H9 (cell line): ENCODE measurements around the gene DUOXA1. TPM values are rescaled to one million over a fixed set of nuclear protein-coding genes. Genes with fewer than 3 reads are reported as not detected.

Experiments
- DNase-seq: peaks from one replicate; pipeline ENCODE4 v3.0.0-alpha.2; 2017
- H2AFZ ChIP-seq: one replicate; pipeline ENCODE4 v1.6.1; 2013; ENCODE audit warnings: mild to moderate bottlenecking, low read length, control low read depth, moderate library complexity
- H2AK5ac ChIP-seq: 2 replicates; pipeline ENCODE4 v1.6.1; 2013; ENCODE audit warnings: low read length, control low read depth, mixed read lengths; ENCODE audit not compliant: insufficient read length
- H2BK120ac ChIP-seq: one replicate; pipeline ENCODE4 v1.6.1; 2013; ENCODE audit warnings: low read depth, mild to moderate bottlenecking, low read length, control low read depth, inconsistent platforms; ENCODE audit not compliant: poor library complexity, severe bottlenecking
- H2BK12ac ChIP-seq: 2 replicates; pipeline ENCODE4 v1.6.1; 2013; ENCODE audit warnings: low read length, control low read depth, mixed read lengths, low read depth; ENCODE audit not compliant: insufficient read length
- H2BK15ac ChIP-seq: 2 replicates; pipeline ENCODE4 v1.6.1; 2013; ENCODE audit warnings: low read depth, low read length, control low read depth
- H2BK20ac ChIP-seq: one replicate; pipeline ENCODE4 v1.6.1; 2013; ENCODE audit warnings: low read depth, mild to moderate bottlenecking, low read length, control low read depth, inconsistent platforms; ENCODE audit not compliant: poor library complexity, severe bottlenecking
- H2BK5ac ChIP-seq: 2 replicates; pipeline ENCODE4 v1.6.1; 2013; ENCODE audit warnings: low read length, control low read depth, mixed read lengths; ENCODE audit not compliant: insufficient read length
- H3K14ac ChIP-seq: 2 replicates; pipeline ENCODE4 v1.6.1; 2013; ENCODE audit warnings: low read length, control low read depth; ENCODE audit not compliant: insufficient read depth
- H3K18ac ChIP-seq: 2 replicates; pipeline ENCODE4 v1.6.1; 2013; ENCODE audit warnings: low read depth, mild to moderate bottlenecking, mixed read lengths, low read length, control low read depth; ENCODE audit not compliant: insufficient read length
- H3K23ac ChIP-seq: 2 replicates; pipeline ENCODE4 v1.6.1; 2013; ENCODE audit warnings: low read length, control low read depth, mixed read lengths, low read depth; ENCODE audit not compliant: insufficient read length
- H3K23me2 ChIP-seq: 2 replicates; pipeline ENCODE4 v1.6.1; 2013; ENCODE audit warnings: low read depth, mild to moderate bottlenecking, mixed read lengths, low read length, control low read depth; ENCODE audit not compliant: insufficient read length, poor library complexity, severe bottlenecking
- H3K27ac ChIP-seq: 2 replicates; pipeline ENCODE4 v1.5.1; 2013; ENCODE audit warnings: low read length, control low read depth, mixed read lengths, low read depth; ENCODE audit not compliant: insufficient read length
- H3K27me3 ChIP-seq: 2 replicates; pipeline ENCODE4 v1.6.1; 2013; ENCODE audit warnings: low read length, control low read depth, inconsistent platforms; ENCODE audit not compliant: insufficient read depth
- H3K4ac ChIP-seq: 2 replicates; pipeline ENCODE4 v1.6.1; 2013; ENCODE audit warnings: low read depth, mild to moderate bottlenecking, control low read depth, inconsistent platforms, low read length, moderate library complexity
- H3K4me1 ChIP-seq: 2 replicates; pipeline ENCODE4 v1.6.1; 2013; ENCODE audit warnings: low read length, control low read depth, inconsistent platforms; ENCODE audit not compliant: insufficient read depth
- H3K4me2 ChIP-seq: 2 replicates; pipeline ENCODE4 v1.6.1; 2013; ENCODE audit warnings: low read length, control low read depth, mixed read lengths; ENCODE audit not compliant: insufficient read length, insufficient read depth
- H3K56ac ChIP-seq: 2 replicates; pipeline ENCODE4 v1.6.1; 2013; ENCODE audit warnings: low read depth, mild to moderate bottlenecking, mixed read lengths, low read length, control low read depth; ENCODE audit not compliant: insufficient read length
- H3K79me1 ChIP-seq: 2 replicates; pipeline ENCODE4 v1.6.1; 2013; ENCODE audit warnings: low read depth, mild to moderate bottlenecking, moderate library complexity, low read length, control low read depth, inconsistent platforms; ENCODE audit not compliant: insufficient read depth, poor library complexity, severe bottlenecking
- H3K79me2 ChIP-seq: 2 replicates; pipeline ENCODE4 v1.6.1; 2013; ENCODE audit warnings: low read length, control low read depth, inconsistent platforms; ENCODE audit not compliant: insufficient read depth
- H3K9ac ChIP-seq: 2 replicates; pipeline ENCODE4 v1.6.1; 2013; ENCODE audit warnings: low read length, control low read depth, mixed read lengths; ENCODE audit not compliant: insufficient read length; ENCODE audit errors: extremely low read depth
- H3K9me3 ChIP-seq: one replicate; pipeline ENCODE4 v1.6.1; 2013; ENCODE audit warnings: low read depth, low read length, inconsistent platforms; ENCODE audit not compliant: control insufficient read depth
- H3T11ph ChIP-seq: one replicate; pipeline ENCODE4 v1.6.1; 2013; ENCODE audit warnings: mild to moderate bottlenecking, low read length, control low read depth, inconsistent platforms
- H4K20me1 ChIP-seq: one replicate; pipeline ENCODE4 v1.6.1; 2013; ENCODE audit not compliant: control insufficient read depth, insufficient read length, insufficient read depth
- H4K5ac ChIP-seq: 2 replicates; pipeline ENCODE4 v1.6.1; 2013; ENCODE audit warnings: low read depth, mild to moderate bottlenecking, mixed read lengths, low read length, control low read depth; ENCODE audit not compliant: insufficient read length
- H4K8ac ChIP-seq: replicated peaks from 2 replicates; pipeline ENCODE4 v1.6.1; 2013; ENCODE audit warnings: low read length, control low read depth, mixed read lengths, low read depth; ENCODE audit not compliant: insufficient read length
- H4K91ac ChIP-seq: 2 replicates; pipeline ENCODE4 v1.6.1; 2013; ENCODE audit warnings: low read depth, mild to moderate bottlenecking, moderate library complexity, mixed read lengths, low read length, control low read depth; ENCODE audit not compliant: insufficient read length
- H3K27ac Mint-ChIP-seq, 3 experiments: 2 replicates in 2 of 3; 3 replicates in 1 of 3; pipeline ENCODE4 v1.8.0; 2020 to 2021; ENCODE audit warnings: mixed read lengths in 3 of 3, mild to moderate bottlenecking in 1 of 3, moderate library complexity in 1 of 3
- H3K27me3 Mint-ChIP-seq: 2 replicates; pipeline ENCODE4 v1.8.0; 2021; ENCODE audit warnings: low read depth, mild to moderate bottlenecking, moderate library complexity, mixed read lengths
- H3K36me3 Mint-ChIP-seq, 3 experiments: 2 replicates in 2 of 3; 3 replicates in 1 of 3; pipeline ENCODE4 v1.8.0; 2020 to 2021; ENCODE audit warnings: low read depth in 3 of 3, mixed read lengths in 3 of 3; ENCODE audit not compliant: insufficient read depth in 1 of 3
- H3K4me1 Mint-ChIP-seq, 2 experiments: 2 replicates each; pipeline ENCODE4 v1.8.0; 2020; ENCODE audit warnings: mixed read lengths in 2 of 2
- H3K4me3 Mint-ChIP-seq, 2 experiments: 2 replicates in 1 of 2; 3 replicates in 1 of 2; pipeline ENCODE4 v1.8.0; 2020 to 2021; ENCODE audit warnings: mild to moderate bottlenecking in 2 of 2, mixed read lengths in 2 of 2, moderate library complexity in 1 of 2
- H3K9me3 Mint-ChIP-seq, 2 experiments: 2 replicates in 1 of 2; 3 replicates in 1 of 2; pipeline ENCODE4 v1.8.0; 2020; ENCODE audit warnings: mild to moderate bottlenecking in 2 of 2, mixed read lengths in 2 of 2, moderate library complexity in 1 of 2
- WGBS: extraction: QIAGEN DNeasy Blood & Tissue Kit; methylation state at CpG from one replicate; pipeline ENCODE4 v1.1.7; 2013; ENCODE audit warnings: missing lambda C conversion rate, low lambda C conversion rate, mixed read lengths; ENCODE audit not compliant: insufficient read length; ENCODE audit errors: extremely low coverage; 5-methylcytosine and 5-hydroxymethylcytosine counted together
- total RNA-seq: library from RNA; stranded (reverse); gene quantifications from 2 replicates; pipeline ENCODE4 v1.2.1, GENCODE V29; 2021
- TF ChIP-seq, protein P1 (sequence below): fragments of 200-600 bp; sonication (generic); conservative IDR thresholded peaks from 3 replicates; pipeline ENCODE4 v1.8.0; 2021; ENCODE audit warnings: antibody characterized with exemption, mild to moderate bottlenecking

The DUOXA1 gene
- total RNA-seq, 1 experiment from 2014 or later = 1.2 TPM

GRCh38 chr15:45155739-45156138, 26.1 kb upstream of the DUOXA1 start:
- Histone ChIP-seq H3K79me2 (no peaks in the 10 kb centered on the region), H2BK20ac (no peak overlapping the region)

More at GRCh38 chr15:45155739-45156138, 26.1 kb upstream of the DUOXA1 start:
- DNase-seq = no peak
- WGBS = no CpG with 5 or more reads among the region's 8 CpGs
- Histone ChIP-seq H3K27ac (no peak overlapping the region), H3K4me1 (peaks cover 2% of the 10 kb centered on the region; the same call in 1 of the 2 replicates), H3K9me3 (no peaks in the 10 kb centered on the region), H2BK15ac (no peak overlapping the region), H3K27me3 (no peaks in the 10 kb centered on the region), H3K23ac (no peak overlapping the region), H3K18ac (no peak overlapping the region), H4K91ac (no peak overlapping the region), H3K4ac (no peak overlapping the region), H3K79me1 (no peaks in the 10 kb centered on the region), H3K9ac (no peak overlapping the region), H2AK5ac (no peak overlapping the region), H4K20me1 (no peaks in the 10 kb centered on the region), H4K5ac (no peak overlapping the region), H3K23me2 (no peaks in the 10 kb centered on the region), H2BK12ac (no peak overlapping the region), H2AFZ (no peak overlapping the region), H3K4me2 (no peak overlapping the region), H3K14ac (no peak overlapping the region), H2BK5ac (no peak overlapping the region), H3T11ph (no peak overlapping the region), H2BK120ac (no peak overlapping the region), H3K56ac (no peak overlapping the region), H4K8ac (no peak overlapping the region)
- TF ChIP-seq, protein P1, sequence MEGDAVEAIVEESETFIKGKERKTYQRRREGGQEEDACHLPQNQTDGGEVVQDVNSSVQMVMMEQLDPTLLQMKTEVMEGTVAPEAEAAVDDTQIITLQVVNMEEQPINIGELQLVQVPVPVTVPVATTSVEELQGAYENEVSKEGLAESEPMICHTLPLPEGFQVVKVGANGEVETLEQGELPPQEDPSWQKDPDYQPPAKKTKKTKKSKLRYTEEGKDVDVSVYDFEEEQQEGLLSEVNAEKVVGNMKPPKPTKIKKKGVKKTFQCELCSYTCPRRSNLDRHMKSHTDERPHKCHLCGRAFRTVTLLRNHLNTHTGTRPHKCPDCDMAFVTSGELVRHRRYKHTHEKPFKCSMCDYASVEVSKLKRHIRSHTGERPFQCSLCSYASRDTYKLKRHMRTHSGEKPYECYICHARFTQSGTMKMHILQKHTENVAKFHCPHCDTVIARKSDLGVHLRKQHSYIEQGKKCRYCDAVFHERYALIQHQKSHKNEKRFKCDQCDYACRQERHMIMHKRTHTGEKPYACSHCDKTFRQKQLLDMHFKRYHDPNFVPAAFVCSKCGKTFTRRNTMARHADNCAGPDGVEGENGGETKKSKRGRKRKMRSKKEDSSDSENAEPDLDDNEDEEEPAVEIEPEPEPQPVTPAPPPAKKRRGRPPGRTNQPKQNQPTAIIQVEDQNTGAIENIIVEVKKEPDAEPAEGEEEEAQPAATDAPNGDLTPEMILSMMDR = no peak
- Mint-ChIP-seq H3K36me3 (no peaks in the 10 kb centered on the region), H3K4me3 (no peak overlapping the region), H3K27ac (no peak overlapping the region), H3K4me1 (peaks cover 13 to 23% of the 10 kb centered on the region in 2 experiments), H3K27me3 (peaks cover 19% of the 10 kb centered on the region), H3K9me3 (no peaks in the 10 kb centered on the region; a peak in 1 of 5 replicates)
